Measurements from ENCODE around the gene LDLRAD4. TPM values are rescaled to one million over a fixed set of nuclear protein-coding genes. Genes with fewer than 3 reads are reported as not detected.

The LDLRAD4 gene
- total and polyA plus RNA-seq, 9 of the 15 experiments (the other 6 are each of a cell fraction or from before 2014, with no cell fraction given): 0.01 TPM; not detected in 8

GRCh38 chr18:13252686-13253410 lies 34.3 kb downstream of the LDLRAD4 start:
- H3K36me3 ChIP-seq (ENCODE audit: control insufficient read depth, insufficient read depth, low read length): no peaks in the 10 kb centered on the region
- H3K27me3 ChIP-seq (ENCODE audit: control insufficient read depth in 2 of 2, insufficient read depth in 2 of 2, low read length in 2 of 2): peaks cover 4 to 32% of the 10 kb centered on the region in 2 experiments; a peak in 3 of 5 replicates
- H3K4me1 ChIP-seq (replicated peaks in 1 of 2; ENCODE audit: control insufficient read depth in 2 of 2, insufficient read depth in 2 of 2, low read length in 2 of 2): no peaks in the 10 kb centered on the region
- TF ChIP-seq BCOR (IDR thresholded peaks at IDR 0.05) (no peak), ZNF146 (CRISPR knock-in tag; IDR thresholded peaks at IDR 0.05; ENCODE audit: unreplicated experiment) (no peak), SMARCA4 (IDR thresholded peaks at IDR 0.05) (no peak), COPS2 (conservative IDR thresholded peaks at IDR 0.05) (no peak), SMAD3 (CRISPR knock-in tag; conservative IDR thresholded peaks at IDR 0.05) (no peak)
- TF ChIP-seq, protein P1, sequence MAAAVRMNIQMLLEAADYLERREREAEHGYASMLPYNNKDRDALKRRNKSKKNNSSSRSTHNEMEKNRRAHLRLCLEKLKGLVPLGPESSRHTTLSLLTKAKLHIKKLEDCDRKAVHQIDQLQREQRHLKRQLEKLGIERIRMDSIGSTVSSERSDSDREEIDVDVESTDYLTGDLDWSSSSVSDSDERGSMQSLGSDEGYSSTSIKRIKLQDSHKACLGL (CRISPR knock-in tag; IDR thresholded peaks at IDR 0.05; ENCODE audit: borderline replicate concordance, poor library complexity, severe bottlenecking): no peak
- intact Hi-C loops (cut with micrococcal nuclease): no loop called here
- no peak overlapping the region for H3K9ac ChIP-seq (ENCODE audit: insufficient read depth in 1 of 2, low read depth in 2 of 2, low read length in 2 of 2)
- H3K4me3 ChIP-seq: no peak overlapping the region
- BruUV-seq (replicated peaks): no TSS peak
- POLR2A ChIA-PET: no interaction called here
- CTCF ChIA-PET (ENCODE audit: low intra/inter-chr PET ratio): no interaction called here
- no peaks in the 10 kb centered on the region for H3K9me3 ChIP-seq (replicated peaks; ENCODE audit: control insufficient read depth, insufficient read depth, low read depth, low read length)
- H3K27ac ChIP-seq (ENCODE audit: extremely low read depth, low read depth, low read length): no peak overlapping the region
- WGBS (ENCODE audit: insufficient coverage, low coverage, missing lambda C conversion rate): 2% methylated on average over 15 of the region's 15 CpGs
- H4K20me1 ChIP-seq (replicated peaks; ENCODE audit: control insufficient read depth, insufficient read depth, low read length): no peaks in the 10 kb centered on the region
- no peak for FAIRE-seq
- no peak overlapping the region for H2AFZ ChIP-seq (ENCODE audit: low read depth, low read length)
- no peak for DNase-seq (ENCODE audit: extremely low read depth in 1 of 4, low spot score in 3 of 4)
- ATAC-seq: no peak
- no peak overlapping the region for H3K4me2 ChIP-seq (ENCODE audit: insufficient read depth, low read length)
- H3K79me2 ChIP-seq (ENCODE audit: control insufficient read depth, insufficient read depth, low read length): no peaks in the 10 kb centered on the region
- no peaks in the 10 kb centered on the region for H3K9me1 ChIP-seq (ENCODE audit: control insufficient read depth, insufficient read depth, low read length)
- in situ Hi-C loops (cut with MboI): no loop called here

Measured in K562 (cell line).